H1 (cell line): ENCODE results near the gene HKDC1. TPM values are rescaled to one million over a fixed set of nuclear protein-coding genes. Genes with fewer than 3 reads are reported as not detected.
"Not testable (repeated sequence)": the region's sequence is repeated elsewhere in the genome, so short reads cannot be mapped to it uniquely, and the experiment has no call there.

ENCODE experiments used
- CTCF ChIA-PET: fragments of 300-600 bp; sonication (Branson Sonifier 250); formaldehyde crosslinking; loops from one replicate; lab custom pipeline; 2021; ENCODE audit not compliant: partially characterized antibody; lab: Charles Lee
- POLR2A ChIA-PET: fragments of 300-600 bp; sonication (Branson Sonifier 250); formaldehyde crosslinking; loops from one replicate; lab custom pipeline; 2021; ENCODE audit warnings: inconsistent platforms; ENCODE audit not compliant: partially characterized antibody; lab: Charles Lee
- DNase-seq, 2 experiments: peaks; one replicate each; pipeline versions ENCODE4 v3.0.0 to v3.0.0-alpha.2; 2010 to 2022; ENCODE audit warnings: low spot score in 2 of 2, low read depth in 1 of 2, mixed read lengths in 1 of 2
- FAIRE-seq: peaks from 2 replicates; lab custom pipeline; 2011; peaks lifted over from hg19 to GRCh38; lab: Jason Lieb, UNC
- H2AFZ ChIP-seq: 2 replicates; pipeline ENCODE4 v1.8.1; 2012; ENCODE audit warnings: low read length, inconsistent platforms
- H2AK5ac ChIP-seq: 2 replicates; pipeline ENCODE4 v1.6.1; 2013; ENCODE audit warnings: low read depth, low read length
- H2BK120ac ChIP-seq: replicated peaks from 2 replicates; pipeline ENCODE3; 2013; ENCODE audit warnings: low read depth, low read length, inconsistent platforms
- H2BK12ac ChIP-seq: 2 replicates; pipeline ENCODE4 v1.6.1; 2013; ENCODE audit warnings: low read depth, low read length
- H2BK15ac ChIP-seq: 2 replicates; pipeline ENCODE4 v1.6.1; 2013; ENCODE audit warnings: low read length
- H2BK20ac ChIP-seq: 2 replicates; pipeline ENCODE4 v1.6.1; 2013; ENCODE audit warnings: low read length
- H2BK5ac ChIP-seq: 2 replicates; pipeline ENCODE4 v1.6.1; 2013; ENCODE audit warnings: low read depth, low read length
- H3K14ac ChIP-seq: 2 replicates; pipeline ENCODE4 v1.6.1; 2013; ENCODE audit warnings: inconsistent platforms; ENCODE audit not compliant: insufficient read length
- H3K18ac ChIP-seq: 2 replicates; pipeline ENCODE4 v1.6.1; 2013; ENCODE audit warnings: low read length; ENCODE audit errors: extremely low read depth
- H3K23ac ChIP-seq: 2 replicates; pipeline ENCODE4 v1.6.1; 2013; ENCODE audit warnings: inconsistent platforms; ENCODE audit not compliant: insufficient read length
- H3K23me2 ChIP-seq: 2 replicates; pipeline ENCODE4 v1.6.1; 2013; ENCODE audit warnings: low read depth, low read length
- H3K27ac ChIP-seq: 2 replicates; pipeline ENCODE4 v1.6.1; 2011; ENCODE audit warnings: low read depth, low read length, inconsistent platforms
- H3K27me3 ChIP-seq, 4 experiments: replicated peaks in 1 of 4; 1 replicate in 1 of 4; 2 replicates in 3 of 4; pipeline versions ENCODE4 v1.6.1 to v1.8.1; 2011 to 2013; ENCODE audit warnings: low read length in 3 of 4, mild to moderate bottlenecking in 3 of 4, inconsistent platforms in 2 of 4, mixed read lengths in 2 of 4, moderate library complexity in 1 of 4; ENCODE audit not compliant: control insufficient read depth in 3 of 4, insufficient read depth in 3 of 4; ENCODE audit errors: extremely low read depth in 1 of 4
- H3K36me3 ChIP-seq, 4 experiments: 2 replicates each; pipeline versions ENCODE4 v1.6.1 to v1.8.1; 2011 to 2013; ENCODE audit warnings: mild to moderate bottlenecking in 4 of 4, low read length in 3 of 4, moderate library complexity in 2 of 4, control low read depth in 1 of 4, inconsistent platforms in 1 of 4; ENCODE audit not compliant: insufficient read depth in 4 of 4, control insufficient read depth in 2 of 4
- H3K4ac ChIP-seq: replicated peaks from 2 replicates; pipeline ENCODE3; 2013; ENCODE audit warnings: low read length, low read depth, mixed read lengths, inconsistent platforms; ENCODE audit not compliant: insufficient read length
- H3K4me1 ChIP-seq, 4 experiments: replicated peaks in 1 of 4; 1 replicate in 1 of 4; 2 replicates in 3 of 4; pipeline versions ENCODE4 v1.6.1 to v1.8.1; 2011 to 2013; ENCODE audit warnings: low read length in 3 of 4, inconsistent platforms in 2 of 4, mixed read lengths in 1 of 4; ENCODE audit not compliant: insufficient read depth in 4 of 4, control insufficient read depth in 3 of 4
- H3K4me2 ChIP-seq, 2 experiments: 2 replicates each; pipeline versions ENCODE4 v1.6.1 to v1.8.1; 2011 to 2013; ENCODE audit warnings: low read depth in 2 of 2, low read length in 2 of 2, control low read depth in 1 of 2, inconsistent platforms in 1 of 2, mild to moderate bottlenecking in 1 of 2; ENCODE audit not compliant: insufficient read depth in 1 of 2
- H3K4me3 ChIP-seq, 4 experiments: fragments of 200-600, 300-600 bp in 1 of 4; sonication (generic), shearing (Covaris generic), sonication (Bioruptor Twin) in 1 of 4; 2 replicates each; pipeline versions ENCODE4 v1.5.1 to v1.8.1; 2011 to 2016; ENCODE audit warnings: low read length in 4 of 4, low read depth in 3 of 4, control low read depth in 2 of 4, inconsistent platforms in 2 of 4, mild to moderate bottlenecking in 2 of 4, mixed read lengths in 1 of 4, moderate library complexity in 1 of 4; ENCODE audit not compliant: insufficient read depth in 2 of 4; ENCODE audit errors: extremely low read depth in 1 of 4
- H3K56ac ChIP-seq: replicated peaks from 2 replicates; pipeline ENCODE3; 2013; ENCODE audit warnings: low read depth, mild to moderate bottlenecking, mixed read lengths, low read length, inconsistent platforms; ENCODE audit not compliant: insufficient read length
- H3K79me1 ChIP-seq: 2 replicates; pipeline ENCODE4 v1.6.1; 2013; ENCODE audit warnings: low read depth, low read length, control low read depth
- H3K79me2 ChIP-seq, 2 experiments: 2 replicates each; pipeline versions ENCODE4 v1.6.1 to v1.8.1; 2012 to 2013; ENCODE audit warnings: low read length in 2 of 2, mild to moderate bottlenecking in 2 of 2, inconsistent platforms in 1 of 2; ENCODE audit not compliant: insufficient read depth in 2 of 2, control insufficient read depth in 1 of 2
- H3K9ac ChIP-seq, 4 experiments: replicated peaks in 1 of 4; 1 replicate in 1 of 4; 2 replicates in 3 of 4; pipeline versions ENCODE4 v1.6.1 to v1.8.1; 2011 to 2013; ENCODE audit warnings: low read depth in 3 of 4, low read length in 3 of 4, control low read depth in 2 of 4, mild to moderate bottlenecking in 2 of 4, moderate library complexity in 2 of 4, inconsistent platforms in 1 of 4; ENCODE audit errors: extremely low read depth in 1 of 4
- H3K9me3 ChIP-seq, 2 experiments: 2 replicates each; pipeline versions ENCODE4 v1.6.1 to v1.8.1; 2012 to 2013; ENCODE audit warnings: mild to moderate bottlenecking in 2 of 2, moderate library complexity in 2 of 2, control low read depth in 1 of 2, inconsistent platforms in 1 of 2, low read depth in 1 of 2, low read length in 1 of 2, mixed read lengths in 1 of 2; ENCODE audit not compliant: insufficient read depth in 2 of 2
- H4K20me1 ChIP-seq, 2 experiments: replicated peaks in 1 of 2; 2 replicates each; pipeline versions ENCODE3 to v1.8.1; 2011 to 2013; ENCODE audit warnings: inconsistent platforms in 2 of 2, low read length in 2 of 2, mild to moderate bottlenecking in 1 of 2; ENCODE audit not compliant: insufficient read depth in 2 of 2, control insufficient read depth in 1 of 2
- H4K5ac ChIP-seq: 2 replicates; pipeline ENCODE4 v1.6.1; 2013; ENCODE audit warnings: low read length, low read depth, mixed read lengths, inconsistent platforms; ENCODE audit not compliant: insufficient read length
- H4K8ac ChIP-seq: 2 replicates; pipeline ENCODE4 v1.8.0; 2013; ENCODE audit warnings: mild to moderate bottlenecking, moderate library complexity, low read length, inconsistent platforms; ENCODE audit not compliant: insufficient read depth; ENCODE audit errors: extremely low read depth
- H4K91ac ChIP-seq: replicated peaks from 2 replicates; pipeline ENCODE3; 2013; ENCODE audit warnings: low read length, mixed read lengths, inconsistent platforms; ENCODE audit not compliant: insufficient read length
- WGBS, 2 experiments: shearing (Covaris generic) in 1 of 2; methylation state at CpG; one replicate each; pipeline versions ENCODE4 v1.1.6 to v1.1.7; 2013 to 2015; ENCODE audit warnings: low lambda C conversion rate in 2 of 2, mixed read lengths in 2 of 2, inconsistent platforms in 1 of 2, low coverage in 1 of 2, missing lambda C conversion rate in 1 of 2; ENCODE audit not compliant: insufficient replicate concordance in 2 of 2, insufficient coverage in 1 of 2, insufficient read length in 1 of 2; ENCODE audit errors: extremely low coverage in 1 of 2, missing lambda C conversion rate in 1 of 2; 5-methylcytosine and 5-hydroxymethylcytosine counted together
- polyA plus RNA-seq, 7 experiments: library from polyadenylated mRNA; depleted of rRNA in 3 of 7; stranded (reverse) in 5 of 7; unstranded in 2 of 7; fragments of >200 nt in 5 of 7; fragments of 200-250 nt in 2 of 7; gene quantifications; 1 replicate in 5 of 7; 2 replicates in 1 of 7; 4 replicates in 1 of 7; pipeline versions ENCODE4 v1.2.1 to v1.2.3, GENCODE V29; 2011 to 2013; ENCODE audit warnings: missing spikeins in 2 of 7, mixed read lengths in 2 of 7
- total RNA-seq: library from RNA; stranded (reverse); fragmentation: NEBNext Ultra II Directional; extraction: Animal tissue kit (Norgen Biotek cat#: 25700); gene quantifications from 2 replicates; pipeline ENCODE4 v1.2.1, GENCODE V29; 2021

Gene HKDC1
- total and polyA plus RNA-seq, 2 of the 8 experiments (the other 6 are each of a cell fraction or from before 2014, with no cell fraction given): 0.12 to 0.78 TPM

- H2AK5ac ChIP-seq, H3K18ac ChIP-seq, H2AFZ ChIP-seq, H3K14ac ChIP-seq, H2BK12ac ChIP-seq, H2BK15ac ChIP-seq, H2BK5ac ChIP-seq, H3K36me3 ChIP-seq, H3K23ac ChIP-seq, H3K4me3 ChIP-seq, H3K79me2 ChIP-seq, H3K27ac ChIP-seq, H4K5ac ChIP-seq, H4K20me1 ChIP-seq, H3K4me2 ChIP-seq, CTCF ChIA-PET, H3K4me1 ChIP-seq, H3K79me1 ChIP-seq, H3K9me3 ChIP-seq, FAIRE-seq, H3K23me2 ChIP-seq, H2BK20ac ChIP-seq, DNase-seq, H3K9ac ChIP-seq, H3K56ac ChIP-seq, H3K4ac ChIP-seq, H4K8ac ChIP-seq, H2BK120ac ChIP-seq, H4K91ac ChIP-seq, H3K27me3 ChIP-seq, POLR2A ChIA-PET: not testable (repeated sequence)
- 92% methylated on average over 10 of the region's 10 CpGs; no CpG with 5 or more reads in 1 of the 2 experiments for WGBS, 2 experiments
These were observed 88.2 kb downstream of the HKDC1 start for GRCh38 chr10:69308304-69308703.
